ENCODE results near the gene DYNLRB2. TPM values are rescaled to one million over a fixed set of nuclear protein-coding genes. Genes with fewer than 3 reads are reported as not detected.
A peak's percentile ranks its signal among the peaks of the same experiment; 100 is the strongest.

Gene DYNLRB2
- total RNA-seq: not detected in 2 replicates

DNA sequence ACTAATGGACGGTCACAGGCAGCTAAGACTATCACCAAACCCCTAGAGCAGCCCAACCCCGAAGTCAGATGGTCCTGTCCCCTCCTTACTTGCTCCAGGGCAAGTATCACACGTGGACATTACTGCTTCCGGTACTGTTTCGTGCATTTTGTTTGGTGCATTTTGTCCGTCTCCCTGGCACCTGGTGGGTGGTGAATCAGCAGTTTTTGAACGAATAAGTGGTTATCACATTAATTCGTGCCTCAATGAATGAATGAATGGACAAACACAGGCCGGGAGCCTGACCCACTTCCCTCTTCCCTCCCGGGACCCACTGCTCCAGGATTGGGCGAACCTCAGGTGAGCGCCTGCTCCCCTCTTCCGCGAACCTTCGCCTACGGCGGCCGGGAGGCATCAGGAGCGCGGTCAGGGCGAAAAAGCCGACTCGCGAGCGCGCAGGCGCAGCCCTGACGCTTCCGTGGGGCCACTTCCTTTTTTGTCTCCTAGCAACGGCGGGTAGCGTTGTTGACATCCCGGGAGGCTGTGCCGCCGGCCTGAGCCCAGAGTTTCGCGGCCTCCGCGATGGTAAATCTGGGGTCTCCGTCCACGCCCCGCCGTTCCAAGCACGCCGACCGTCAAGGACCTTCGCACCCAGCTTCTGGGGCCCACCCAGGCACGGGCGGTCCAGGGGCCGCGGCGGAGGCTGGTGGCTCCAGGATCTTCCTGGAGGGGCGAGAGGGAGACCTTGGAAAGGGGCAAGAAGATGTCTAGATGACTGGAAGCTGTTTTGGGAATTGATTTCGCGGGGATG lies at the start of gene DYNLRB2:
DYNLRB2 (plus strand) TSS at position 478 of the 790 bp plus-strand sequence; CDS start at position 562, 84 bp downstream.
- Mint-ChIP-seq H3K27me3 (peaks cover 9% of the 10 kb centered on the region), H3K27ac (peak within 1 kb of the TSS; percentile 98), H3K4me1 (peaks cover 31% of the 10 kb centered on the region), H3K36me3 (ENCODE audit: low read depth) (peaks cover 6% of the 10 kb centered on the region), H3K9me3 (peaks cover 12% of the 10 kb centered on the region), H3K4me3 (peak within 1 kb of the TSS; percentile 96)
- DNase-seq: peak; percentile 98
- intact Hi-C loops (cut with micrococcal nuclease): loop anchor here (1.0 to 2.0 kb wide), 4 partner anchors 29 to 266 kb away; no protein-coding TSS in a partner anchor

DNA sequence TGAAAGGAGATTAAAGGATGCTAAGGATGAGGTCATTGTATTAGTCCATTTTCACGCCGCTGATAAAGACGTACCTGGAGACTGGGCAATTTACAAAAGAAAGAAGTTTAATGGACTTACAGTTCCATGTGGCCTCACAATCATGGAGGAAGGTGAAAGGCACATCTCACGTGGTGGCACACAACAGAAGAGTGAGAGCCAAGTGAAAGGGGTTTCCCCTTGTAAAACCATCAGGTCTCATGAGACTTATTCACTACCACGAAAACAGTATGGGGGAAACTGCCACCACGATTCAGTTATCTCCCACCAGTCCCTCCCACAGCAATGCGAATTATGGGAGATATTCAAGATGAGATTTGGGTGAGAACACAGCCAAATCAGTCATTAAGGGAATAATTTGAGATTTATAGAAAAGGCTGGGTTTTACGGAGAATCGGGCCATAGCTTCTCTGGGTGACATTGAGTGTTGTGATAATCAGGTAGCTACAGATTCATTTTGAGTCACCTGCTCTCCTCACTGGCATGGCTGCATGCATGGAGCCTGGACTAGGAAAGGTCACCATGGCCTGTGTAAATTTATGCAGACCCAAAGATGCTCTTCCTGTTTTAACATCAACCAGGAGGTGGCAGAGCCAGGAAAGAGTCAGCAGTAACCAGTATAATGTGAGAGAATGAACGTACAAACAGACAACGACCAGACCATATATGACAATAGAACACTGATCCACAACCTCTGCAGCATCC lies 40.5 kb upstream of the DYNLRB2 start:
- no peak for DNase-seq
- no peaks in the 10 kb centered on the region for H3K4me1 Mint-ChIP-seq
- intact Hi-C loops (cut with micrococcal nuclease): no loop called here
- peaks cover 13% of the 10 kb centered on the region for H3K9me3 Mint-ChIP-seq
- peaks cover 7% of the 10 kb centered on the region for H3K27me3 Mint-ChIP-seq
- no peak overlapping the region for H3K4me3 Mint-ChIP-seq
- no peaks in the 10 kb centered on the region for H3K36me3 Mint-ChIP-seq (ENCODE audit: low read depth)
- no peak overlapping the region for H3K27ac Mint-ChIP-seq

DNA sequence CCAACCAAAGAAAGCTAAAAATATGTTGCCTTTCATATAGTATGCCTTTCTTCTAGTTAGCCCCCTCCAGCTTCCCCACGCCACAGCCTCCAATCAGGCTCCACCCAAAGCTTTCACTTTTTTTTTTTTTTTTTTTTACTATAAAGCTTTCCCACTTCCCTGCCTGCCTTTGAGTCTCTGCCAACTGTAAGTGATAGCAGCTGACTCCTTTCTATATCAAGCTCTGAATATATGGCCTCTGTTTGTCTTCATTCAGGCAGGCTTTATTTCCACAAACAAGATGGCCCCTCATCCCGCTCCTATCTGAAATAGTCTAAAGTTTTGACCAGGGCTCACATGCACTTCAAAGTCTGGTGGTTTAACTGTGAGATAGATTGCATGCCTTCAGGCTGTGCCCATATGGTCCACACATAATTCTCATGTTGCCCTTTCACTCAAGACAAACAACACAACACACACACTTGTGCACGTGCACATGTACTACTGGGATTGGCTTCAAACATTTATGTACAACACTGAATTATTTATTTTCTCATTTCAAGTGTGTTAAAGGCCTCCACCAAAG lies 39.8 kb upstream of the DYNLRB2 start:
- intact Hi-C loops (cut with micrococcal nuclease): no loop called here
- Mint-ChIP-seq H3K9me3 (peaks cover 13% of the 10 kb centered on the region), H3K4me3 (no peak overlapping the region), H3K27ac (no peak overlapping the region), H3K27me3 (peaks cover 2% of the 10 kb centered on the region), H3K36me3 (ENCODE audit: low read depth) (no peaks in the 10 kb centered on the region), H3K4me1 (no peaks in the 10 kb centered on the region)
- DNase-seq: no peak

DNA sequence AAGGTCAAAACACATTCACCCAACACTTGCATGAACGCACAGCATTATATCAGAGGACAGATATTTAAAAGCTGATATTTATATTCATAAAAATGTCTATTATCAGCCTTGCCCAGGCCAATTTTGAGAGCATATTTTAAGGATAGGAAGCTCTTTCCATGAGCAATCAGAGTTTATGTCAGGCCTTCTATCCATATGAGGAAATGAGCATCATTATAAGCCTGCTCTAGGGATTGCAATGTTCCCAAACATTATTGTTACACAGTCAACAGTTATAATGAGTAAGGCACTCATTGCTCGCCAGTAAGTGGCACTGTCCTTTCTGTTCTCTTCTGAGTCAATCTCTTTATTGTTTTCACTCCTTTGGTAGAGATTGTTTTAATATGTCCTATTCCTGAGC lies 37.7 kb upstream of the DYNLRB2 start:
- DNase-seq: no peak
- H3K27ac Mint-ChIP-seq: no peak overlapping the region
- H3K36me3 Mint-ChIP-seq (ENCODE audit: low read depth): no peaks in the 10 kb centered on the region
- no peak overlapping the region for H3K4me3 Mint-ChIP-seq
- peaks cover 4% of the 10 kb centered on the region for H3K27me3 Mint-ChIP-seq
- intact Hi-C loops (cut with micrococcal nuclease): no loop called here
- no peaks in the 10 kb centered on the region for H3K4me1 Mint-ChIP-seq
- peaks cover 13% of the 10 kb centered on the region for H3K9me3 Mint-ChIP-seq

DNA sequence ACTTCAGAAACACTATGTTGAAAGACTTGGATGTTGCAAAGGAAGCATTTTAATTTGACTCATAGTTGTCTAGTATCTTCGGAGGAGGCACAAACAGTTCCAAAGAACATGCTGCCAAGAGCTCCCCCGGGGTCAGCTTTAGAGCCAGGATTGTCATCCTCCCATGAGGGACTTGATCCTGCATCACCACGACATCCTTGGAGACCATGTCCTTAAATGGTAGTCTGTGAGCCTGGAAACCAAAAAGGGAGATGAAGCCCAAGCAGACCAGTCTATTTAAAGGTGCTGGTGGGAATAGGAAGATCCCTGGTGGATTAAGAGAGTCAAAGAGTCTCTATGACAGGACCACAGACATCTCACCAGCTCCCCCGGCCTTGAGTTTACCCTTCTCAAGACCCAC lies 33.3 kb upstream of the DYNLRB2 start:
- Mint-ChIP-seq H3K27ac (no peak overlapping the region), H3K9me3 (peaks cover 5% of the 10 kb centered on the region), H3K4me3 (no peak overlapping the region), H3K27me3 (peaks cover 18% of the 10 kb centered on the region), H3K36me3 (ENCODE audit: low read depth) (no peaks in the 10 kb centered on the region), H3K4me1 (no peaks in the 10 kb centered on the region)
- intact Hi-C loops (cut with micrococcal nuclease): no loop called here
- no peak for DNase-seq

- intact Hi-C loops (cut with micrococcal nuclease): no loop called here
- no peaks in the 10 kb centered on the region for H3K36me3 Mint-ChIP-seq (ENCODE audit: low read depth)
- no peak overlapping the region for H3K4me3 Mint-ChIP-seq
- no peaks in the 10 kb centered on the region for H3K4me1 Mint-ChIP-seq
- no peaks in the 10 kb centered on the region for H3K9me3 Mint-ChIP-seq
- H3K27me3 Mint-ChIP-seq: peaks cover 27% of the 10 kb centered on the region
- no peak overlapping the region for H3K27ac Mint-ChIP-seq
- no peak for DNase-seq
These were observed 30.9 kb upstream of the DYNLRB2 start for GRCh38 chr16:80509872-80510271.

GRCh38 chr16:80511824-80512592 lies 28.8 kb upstream of the DYNLRB2 start:
- DNase-seq: no peak
- peaks cover 7% of the 10 kb centered on the region for H3K9me3 Mint-ChIP-seq
- peaks cover 2% of the 10 kb centered on the region for H3K36me3 Mint-ChIP-seq (ENCODE audit: low read depth)
- peaks cover 29% of the 10 kb centered on the region for H3K27me3 Mint-ChIP-seq
- intact Hi-C loops (cut with micrococcal nuclease): no loop called here
- H3K27ac Mint-ChIP-seq: no peak overlapping the region
- no peaks in the 10 kb centered on the region for H3K4me1 Mint-ChIP-seq
- no peak overlapping the region for H3K4me3 Mint-ChIP-seq

DNA sequence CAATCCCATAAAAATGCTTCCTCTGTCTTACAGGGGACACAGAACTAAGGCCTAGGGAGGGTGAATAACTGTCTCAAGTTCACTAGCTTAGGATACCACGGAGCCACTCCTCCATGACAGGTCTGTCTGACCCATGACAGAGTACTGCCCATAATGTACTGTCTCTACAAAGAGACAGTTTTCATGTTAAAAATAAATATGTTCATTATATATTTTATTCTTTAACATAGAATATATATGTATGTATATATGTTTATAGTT lies 28.3 kb upstream of the DYNLRB2 start:
- peaks cover 7% of the 10 kb centered on the region for H3K9me3 Mint-ChIP-seq
- intact Hi-C loops (cut with micrococcal nuclease): no loop called here
- DNase-seq: no peak

DNA sequence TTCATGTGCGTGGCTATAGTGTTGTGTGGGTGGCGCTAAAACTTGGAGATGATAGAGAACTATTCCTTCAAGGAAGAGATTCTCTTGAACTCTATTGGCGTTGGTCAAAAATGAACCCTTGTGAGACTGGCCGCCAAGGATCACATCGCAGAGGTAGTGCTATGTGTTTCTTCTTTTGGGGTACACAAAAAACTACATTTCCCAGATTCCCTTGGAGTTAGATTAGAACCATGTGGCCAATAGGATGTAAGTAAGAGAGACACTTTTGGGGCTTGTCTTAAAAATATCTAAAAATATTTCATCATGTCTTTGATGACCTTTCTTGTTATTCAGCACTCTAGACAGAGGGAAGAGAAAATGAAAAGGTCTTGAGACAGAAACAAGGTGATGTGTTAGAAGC lies 25.4 kb upstream of the DYNLRB2 start:
- no peak overlapping the region for H3K4me3 Mint-ChIP-seq

More for the DNA sequence above, 28.3 kb upstream of the DYNLRB2 start:
- H3K4me1 Mint-ChIP-seq: peaks cover 2% of the 10 kb centered on the region
- H3K27me3 Mint-ChIP-seq: peaks cover 29% of the 10 kb centered on the region
- no peak overlapping the region for H3K4me3 Mint-ChIP-seq
- peaks cover 2% of the 10 kb centered on the region for H3K36me3 Mint-ChIP-seq (ENCODE audit: low read depth)
- no peak overlapping the region for H3K27ac Mint-ChIP-seq

DNA sequence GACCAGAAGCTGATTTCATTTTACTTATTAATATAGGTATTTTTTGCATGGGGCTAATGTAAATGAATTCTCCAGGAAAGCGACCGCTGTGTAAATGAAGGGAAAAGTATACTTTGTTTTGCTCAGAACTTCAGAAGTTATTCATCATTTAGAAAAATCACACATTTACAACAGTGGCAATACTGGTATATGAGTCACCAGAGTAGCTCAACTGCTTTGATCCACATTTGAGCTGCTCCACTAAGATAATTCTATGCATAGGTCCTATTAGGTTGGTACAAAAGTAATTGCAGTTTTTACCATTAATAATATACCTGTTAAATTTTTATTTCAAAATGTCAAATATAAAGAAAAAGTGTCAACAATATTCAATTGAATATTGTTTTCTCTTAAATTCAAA lies 22.9 kb upstream of the DYNLRB2 start:
- Mint-ChIP-seq H3K4me1 (peaks cover 18% of the 10 kb centered on the region), H3K36me3 (ENCODE audit: low read depth) (peaks cover 2% of the 10 kb centered on the region), H3K27ac (no peak overlapping the region), H3K27me3 (peaks cover 21% of the 10 kb centered on the region), H3K4me3 (no peak overlapping the region), H3K9me3 (peaks cover 7% of the 10 kb centered on the region)
- DNase-seq: no peak
- intact Hi-C loops (cut with micrococcal nuclease): no loop called here

More for the DNA sequence above, 25.4 kb upstream of the DYNLRB2 start:
- Mint-ChIP-seq H3K4me1 (peaks cover 18% of the 10 kb centered on the region), H3K9me3 (peaks cover 7% of the 10 kb centered on the region), H3K27ac (no peak overlapping the region), H3K36me3 (ENCODE audit: low read depth) (peaks cover 2% of the 10 kb centered on the region), H3K27me3 (peaks cover 19% of the 10 kb centered on the region)
- intact Hi-C loops (cut with micrococcal nuclease): no loop called here
- no peak for DNase-seq

- H3K27ac Mint-ChIP-seq: no peak overlapping the region
- peaks cover 2% of the 10 kb centered on the region for H3K36me3 Mint-ChIP-seq (ENCODE audit: low read depth)
- peak; percentile 81 for DNase-seq
- H3K9me3 Mint-ChIP-seq: peaks cover 7% of the 10 kb centered on the region
- peak overlapping the region; percentile 42 for H3K4me3 Mint-ChIP-seq
- intact Hi-C loops (cut with micrococcal nuclease): no loop called here
- peaks cover 18% of the 10 kb centered on the region for H3K4me1 Mint-ChIP-seq
- H3K27me3 Mint-ChIP-seq: peaks cover 21% of the 10 kb centered on the region
These were observed 22.4 kb upstream of the DYNLRB2 start for GRCh38 chr16:80518436-80518835.

GRCh38 chr16:80519189-80519588 lies 21.6 kb upstream of the DYNLRB2 start:
- peaks cover 2% of the 10 kb centered on the region for H3K36me3 Mint-ChIP-seq (ENCODE audit: low read depth)
- H3K27ac Mint-ChIP-seq: peak overlapping the region; percentile 1
- H3K4me3 Mint-ChIP-seq: peak overlapping the region; percentile 42
- peaks cover 7% of the 10 kb centered on the region for H3K9me3 Mint-ChIP-seq
- intact Hi-C loops (cut with micrococcal nuclease): no loop called here
- peaks cover 18% of the 10 kb centered on the region for H3K4me1 Mint-ChIP-seq
- peaks cover 16% of the 10 kb centered on the region for H3K27me3 Mint-ChIP-seq
- peak; percentile 59 for DNase-seq

DNA sequence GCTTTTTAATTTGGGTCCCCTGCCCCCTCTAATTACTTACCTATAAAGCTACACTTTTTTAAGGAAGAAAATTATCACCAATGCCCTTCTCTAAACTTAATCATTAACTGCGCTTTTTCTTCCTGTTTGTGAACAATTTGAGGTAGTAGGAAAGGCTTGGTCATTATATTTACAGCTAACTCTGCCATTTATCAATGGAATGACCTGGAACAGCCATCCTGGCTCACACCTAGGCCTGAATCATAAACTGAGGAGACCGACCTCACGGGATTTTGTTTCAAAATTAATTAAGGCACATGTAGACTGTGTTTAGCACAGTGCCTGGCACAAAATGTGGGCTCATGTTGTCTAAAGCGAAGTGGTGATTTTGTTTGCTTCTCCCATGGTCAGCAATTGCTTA lies 15.4 kb upstream of the DYNLRB2 start:
- intact Hi-C loops (cut with micrococcal nuclease): loop anchor here (5.0 to 10.0 kb wide), 3 partner anchors 282 to 1818 kb away; no protein-coding TSS in a partner anchor
- H3K9me3 Mint-ChIP-seq: no peaks in the 10 kb centered on the region
- no peak overlapping the region for H3K4me3 Mint-ChIP-seq
- peaks cover 15% of the 10 kb centered on the region for H3K4me1 Mint-ChIP-seq
- H3K36me3 Mint-ChIP-seq (ENCODE audit: low read depth): no peaks in the 10 kb centered on the region
- H3K27ac Mint-ChIP-seq: no peak overlapping the region
- DNase-seq: no peak
- peaks cover 13% of the 10 kb centered on the region for H3K27me3 Mint-ChIP-seq

Data from activated CD4-positive, alpha-beta T cell treated with anti-CD3 and anti-CD28 coated beads, Interleukin-2, amount 10 ng/mL, durations not matched to agents 24 days and 14 days (primary cell).